ENCODE results near the gene SEMA5A.

Gene SEMA5A

DNA sequence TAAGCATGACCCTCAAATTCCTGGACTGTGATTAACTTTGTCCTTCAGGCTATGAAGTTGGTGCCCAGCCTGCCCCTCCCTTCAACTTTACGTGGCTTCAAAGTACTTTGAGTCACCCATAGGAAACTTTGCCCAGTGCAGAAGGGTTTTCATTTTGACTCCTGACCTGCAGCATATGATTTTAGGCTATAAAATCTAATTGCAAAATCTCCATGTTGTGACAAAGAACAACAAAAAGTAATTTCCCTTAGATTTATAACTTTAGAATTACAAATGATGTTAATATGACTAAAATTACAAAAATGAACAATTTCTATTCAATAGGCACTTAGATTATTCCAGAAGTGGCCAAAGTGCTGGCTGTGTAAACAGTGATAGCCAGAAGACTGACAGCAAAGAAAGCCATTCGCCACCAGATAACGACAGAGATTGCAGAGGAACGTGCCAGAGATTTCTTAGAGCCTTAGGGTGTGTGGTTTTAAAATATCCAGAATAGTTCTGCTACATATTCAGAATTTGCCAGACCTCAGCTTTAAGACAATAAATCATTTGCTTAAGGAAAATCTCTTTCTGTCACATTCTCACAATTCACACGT, 197.4 kb downstream of the SEMA5A start:
- no peak for DNase-seq

DNA sequence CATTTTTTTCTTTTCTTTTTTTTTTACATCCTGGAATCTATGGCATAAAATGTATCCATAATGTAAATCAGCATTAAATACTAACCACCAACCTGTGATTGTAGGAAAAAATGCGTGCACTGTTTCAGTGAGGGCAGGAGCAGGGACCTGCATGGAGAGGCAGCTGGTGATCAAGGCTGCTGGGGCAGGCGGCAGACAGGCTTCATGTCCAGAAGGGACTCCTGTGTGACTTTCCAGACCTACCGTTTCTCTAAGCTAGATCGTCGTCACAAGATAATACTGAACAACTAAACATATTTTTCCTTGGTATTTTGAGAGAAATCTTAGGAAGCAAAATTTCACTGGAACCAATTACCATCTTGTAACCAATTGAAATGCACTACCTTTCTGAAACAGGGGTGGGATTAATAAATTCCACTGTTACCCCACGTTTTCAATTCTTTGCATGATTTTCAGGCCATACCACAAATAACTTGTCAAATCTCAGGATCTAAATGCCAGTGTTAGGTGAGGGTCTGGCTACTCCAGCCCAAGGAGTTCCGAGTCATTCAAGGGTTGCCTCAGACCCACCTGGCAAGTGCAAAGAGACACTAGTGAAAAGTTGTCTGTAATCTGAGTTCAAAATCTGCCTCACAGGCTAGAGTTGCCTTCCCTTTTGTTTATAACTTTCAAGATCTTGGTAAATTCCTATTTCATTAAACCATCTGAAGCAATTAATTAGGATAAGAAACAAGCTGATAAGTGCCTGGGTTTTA, 198.2 kb downstream of the SEMA5A start:
- no peak for DNase-seq

DNA sequence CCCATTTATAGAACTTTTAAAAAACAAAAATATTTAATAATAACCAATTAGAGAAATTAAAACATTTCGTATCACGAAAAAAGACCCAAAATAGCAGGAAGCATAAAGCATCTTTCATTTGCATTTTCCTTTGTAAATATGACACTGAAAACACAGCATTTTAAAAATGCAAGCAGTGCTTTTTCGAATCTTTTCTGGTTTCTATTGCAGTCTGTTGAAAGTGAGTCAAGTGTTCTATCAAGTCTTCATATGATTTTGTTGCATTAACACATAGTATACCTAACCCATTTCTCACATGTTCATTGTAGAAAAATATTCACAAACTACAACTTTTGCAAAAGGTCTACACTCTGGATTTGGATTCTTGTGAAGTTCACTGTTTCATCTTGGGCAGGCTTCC, 198.8 kb downstream of the SEMA5A start:
- no peak for DNase-seq

DNA sequence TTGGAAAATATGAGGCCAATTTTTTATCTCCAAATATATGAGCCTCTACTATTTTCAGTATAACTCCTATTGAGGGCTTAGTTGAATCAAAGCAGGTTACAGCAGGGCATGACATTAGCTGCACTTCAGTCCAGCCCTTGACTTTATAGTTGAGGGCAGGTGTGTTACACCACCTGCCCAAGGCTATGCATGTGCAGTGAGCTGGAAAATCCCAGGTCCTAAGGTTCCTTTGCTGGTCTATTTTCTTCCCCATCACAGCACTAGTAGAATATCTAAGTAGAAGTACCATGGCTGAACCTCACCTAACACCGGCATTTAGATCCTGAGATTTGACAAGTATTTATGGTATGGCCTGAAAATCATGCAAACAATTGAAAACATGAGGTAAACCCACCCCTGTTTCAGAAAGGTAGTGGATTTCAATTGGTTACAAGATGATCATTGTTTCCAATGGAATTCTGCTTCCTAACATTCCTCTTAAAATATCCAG, 201.1 kb downstream of the SEMA5A start:
- peak; percentile 63 for DNase-seq

DNA sequence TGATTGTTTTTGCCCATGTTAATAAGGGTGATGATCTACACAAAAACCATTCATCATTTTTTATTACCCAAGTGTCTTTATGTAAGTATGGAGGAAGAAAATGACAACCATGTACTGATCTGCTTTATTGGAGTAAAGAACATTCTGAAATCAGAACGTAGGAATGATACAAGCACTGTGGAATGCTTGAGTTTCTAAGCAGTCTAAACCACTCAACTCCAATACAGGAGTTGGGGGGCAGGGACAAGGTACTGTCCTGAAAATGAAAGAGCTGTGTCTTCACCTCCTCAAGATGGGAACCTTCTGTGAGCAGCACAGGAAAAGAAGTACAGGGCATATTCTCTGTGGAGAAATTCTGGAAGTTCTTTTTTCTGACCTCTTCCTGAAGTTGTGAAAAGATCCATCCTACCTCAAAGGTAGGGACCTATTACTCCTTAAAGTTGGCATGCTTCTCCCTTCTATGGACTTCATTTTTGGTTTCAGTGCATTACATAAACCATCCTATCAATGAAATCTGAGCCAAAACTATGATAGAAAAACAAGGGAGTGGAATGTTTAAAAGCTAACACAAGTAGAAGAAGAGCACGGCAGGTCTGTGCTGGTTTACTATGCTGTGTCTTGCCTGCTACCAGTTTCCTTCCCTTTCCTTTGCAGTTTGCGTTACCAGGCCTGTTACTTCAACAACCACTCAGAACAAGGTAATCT, 202.6 kb downstream of the SEMA5A start:
- DNase-seq = no peak

DNA sequence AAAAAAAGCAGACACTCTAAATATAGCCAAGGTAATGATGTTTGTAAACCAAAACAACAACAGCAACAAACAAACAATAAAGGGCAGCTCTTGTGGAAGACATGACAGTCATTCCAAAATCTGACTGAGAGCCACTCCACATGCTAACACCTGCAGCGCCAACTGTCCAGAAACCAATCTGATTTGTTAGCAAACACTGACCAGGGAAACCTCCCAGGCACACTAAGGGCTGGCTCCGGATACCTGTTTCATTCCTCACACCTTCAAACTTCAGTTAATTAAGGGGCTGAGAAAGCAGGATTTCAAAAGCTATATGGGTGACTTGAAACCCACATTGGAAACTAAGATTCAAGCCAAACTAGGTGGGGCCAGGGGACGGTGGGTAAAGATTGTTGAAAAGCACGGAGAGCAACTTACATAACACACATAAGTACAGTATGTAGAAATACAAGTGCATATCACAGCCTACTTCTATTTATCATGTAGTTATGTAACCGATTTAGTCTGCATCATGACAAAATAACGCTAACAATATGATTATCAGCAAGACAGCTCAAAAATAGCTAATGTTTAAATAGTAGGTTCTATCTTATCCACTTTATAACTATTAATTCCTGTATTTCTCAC, 203.6 kb downstream of the SEMA5A start:
- no peak for DNase-seq

DNA sequence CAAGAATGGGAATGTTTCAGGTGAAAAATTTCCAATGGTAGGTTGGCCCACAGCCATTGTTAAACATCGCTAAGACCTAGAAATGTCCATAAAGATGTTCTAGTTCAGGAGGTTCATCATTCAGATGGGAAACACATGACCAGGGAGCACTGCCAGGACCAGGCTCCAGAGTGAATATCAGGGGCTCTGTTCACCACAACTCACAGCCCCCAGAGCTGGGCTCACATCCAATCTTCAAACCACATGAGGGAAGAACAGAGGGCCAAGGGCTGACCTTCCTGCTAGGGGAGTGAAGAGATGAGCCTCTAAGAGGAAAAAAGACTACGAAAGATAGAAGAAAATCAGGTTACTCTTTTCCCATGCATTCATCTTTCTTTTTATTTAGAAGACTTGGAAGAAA, 205.8 kb downstream of the SEMA5A start:
- DNase-seq = no peak

DNA sequence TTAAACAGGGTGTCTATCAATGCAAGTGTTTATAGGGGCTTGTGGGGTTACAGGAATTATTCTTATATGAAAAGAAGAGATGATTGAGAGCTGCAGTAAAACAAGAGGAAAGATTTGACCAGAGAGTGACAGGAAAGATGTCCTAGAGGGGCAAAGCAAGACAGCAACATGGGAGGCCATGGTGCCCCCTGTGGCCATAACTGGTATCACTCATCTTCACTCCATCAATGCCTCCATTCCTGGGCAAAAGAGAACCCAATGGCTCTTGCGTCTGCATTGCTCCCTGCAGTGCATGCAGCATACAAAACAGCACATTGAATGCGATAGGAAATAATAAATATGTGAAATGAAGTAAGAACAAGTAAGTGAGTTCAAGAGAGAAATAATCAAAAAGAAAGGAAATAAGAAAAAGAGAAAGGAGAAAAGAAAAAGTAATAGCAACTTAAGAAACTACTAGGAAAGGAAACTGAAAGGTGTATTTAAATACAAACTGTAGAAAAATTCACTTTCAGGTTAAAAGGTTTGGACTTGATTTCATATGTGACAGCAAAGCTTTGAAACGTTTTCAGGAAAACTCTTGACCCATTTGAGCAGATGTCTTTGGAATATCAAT, 206.6 kb downstream of the SEMA5A start:
- DNase-seq = no peak

DNA sequence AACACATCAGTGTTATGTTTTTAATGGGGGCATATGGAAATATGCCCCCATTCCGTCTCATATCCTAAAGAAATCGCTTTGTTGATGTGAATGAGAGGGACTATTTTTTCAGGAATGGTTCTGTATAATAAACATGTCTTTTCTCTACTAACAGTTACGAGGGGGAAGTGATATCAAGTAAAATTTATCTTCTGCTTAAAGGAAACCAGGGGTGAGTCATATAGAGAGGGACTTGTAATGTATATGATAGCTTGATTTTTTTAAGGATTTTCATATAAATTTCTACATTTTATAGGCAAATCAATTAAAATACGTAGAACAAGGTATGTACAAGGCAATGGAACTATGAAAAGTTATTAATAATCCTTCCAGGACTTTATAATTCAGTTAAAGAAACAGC, 207.1 kb downstream of the SEMA5A start:
- DNase-seq = no peak

DNA sequence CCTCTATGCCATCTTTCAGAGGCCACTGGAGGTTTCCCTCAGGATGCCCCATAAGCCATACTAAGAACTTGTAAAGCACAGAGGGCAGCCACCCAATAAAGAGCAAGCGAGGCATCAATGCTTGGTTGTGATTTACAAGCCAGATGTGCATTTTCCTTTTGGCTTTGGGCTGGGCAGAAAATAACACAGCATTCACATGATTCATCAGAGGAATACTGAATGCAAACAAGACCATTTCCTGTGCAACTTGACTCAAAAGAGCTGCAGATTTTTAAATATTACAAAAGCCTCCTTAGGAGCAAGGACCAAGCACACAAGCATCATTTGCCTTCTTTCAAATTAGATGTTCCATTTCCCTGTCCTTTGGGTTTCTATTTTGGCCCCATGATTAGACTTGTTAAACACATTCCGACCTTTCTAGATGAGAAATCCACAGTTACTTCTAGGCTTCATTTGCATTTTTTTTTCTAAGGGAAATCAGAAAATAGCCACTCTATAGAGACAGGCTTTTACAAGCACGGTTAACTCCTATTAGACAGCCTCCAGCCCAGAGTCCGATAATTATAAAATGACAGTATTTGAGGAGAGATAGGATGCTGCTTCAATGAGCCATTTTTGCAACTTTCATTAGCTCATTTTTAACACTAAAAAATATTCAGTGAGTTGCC, 207.8 kb downstream of the SEMA5A start:
- DNase-seq = no peak

DNA sequence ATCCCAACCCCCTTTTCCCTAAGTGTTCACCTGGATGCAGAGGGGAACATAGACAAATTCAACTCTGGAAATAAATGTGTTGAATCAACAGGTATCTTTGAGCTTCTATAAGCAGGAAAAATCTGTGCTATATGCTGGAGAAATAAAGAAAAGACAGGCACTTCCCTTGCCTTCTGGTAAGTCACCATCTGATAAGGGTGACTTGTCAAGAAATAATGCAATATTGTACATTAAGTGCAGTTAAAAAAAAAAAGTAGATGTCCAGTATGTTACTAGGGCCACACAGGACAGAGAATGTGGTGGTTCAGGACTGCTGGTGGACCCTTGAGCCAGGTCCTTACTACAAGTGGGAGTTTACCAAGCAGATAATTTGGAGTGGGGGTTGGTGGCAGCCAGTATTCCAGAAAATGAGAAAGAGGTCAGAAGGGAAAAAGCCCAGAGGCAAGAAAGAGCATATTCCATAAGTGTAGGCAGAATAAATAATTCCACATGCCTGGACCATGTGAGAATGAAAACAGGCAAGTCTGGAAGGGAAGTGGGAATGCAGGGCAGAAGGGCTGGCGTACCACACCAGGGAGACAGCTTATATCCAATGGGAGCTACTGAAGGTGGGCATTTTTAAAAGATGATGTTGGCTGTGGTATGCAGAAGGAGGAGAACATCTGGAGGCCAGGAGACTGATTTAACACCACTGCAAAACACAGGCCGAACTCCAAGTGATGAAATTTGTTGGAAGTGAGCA, 209.9 kb downstream of the SEMA5A start:
- no peak for DNase-seq

DNA sequence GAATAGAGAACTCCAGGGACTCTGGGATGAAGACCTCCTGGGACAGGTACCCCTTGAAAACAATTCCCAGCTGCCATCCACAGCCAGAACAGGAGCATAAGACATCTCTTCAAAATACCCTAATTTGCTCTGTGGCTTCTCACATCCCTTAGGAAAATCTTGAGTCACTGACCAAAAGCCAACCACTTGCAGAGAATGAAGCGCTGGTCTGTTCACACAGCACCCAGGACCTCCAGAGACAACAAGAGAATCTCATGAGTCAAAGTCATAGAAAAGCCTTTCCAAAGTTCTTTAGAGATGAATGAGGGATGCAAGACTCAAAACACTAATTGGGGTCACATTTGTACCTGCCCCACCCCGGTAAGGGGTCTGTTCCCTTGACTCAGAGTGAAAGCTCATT, 210.6 kb downstream of the SEMA5A start:
- no peak for DNase-seq

DNA sequence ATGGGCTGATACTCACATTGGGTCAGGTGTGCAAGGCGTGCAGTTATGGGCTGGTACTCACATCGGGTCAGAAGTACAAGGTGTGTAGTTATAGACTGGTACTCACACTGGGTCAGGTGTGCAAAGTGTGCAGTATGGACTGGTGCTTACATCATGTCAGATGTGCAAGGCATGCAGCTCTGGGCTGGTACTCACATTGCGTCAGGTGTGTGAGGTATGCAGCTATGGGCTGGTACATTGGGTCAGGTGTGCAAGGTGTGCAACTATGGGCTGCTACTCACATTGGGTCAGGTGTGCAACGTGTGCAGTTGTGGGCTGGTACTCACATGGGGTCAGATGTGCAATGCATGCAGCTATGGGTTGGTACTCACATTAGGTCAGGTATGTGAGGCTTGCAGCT, 213.8 kb downstream of the SEMA5A start:
- DNase-seq = no peak

DNA sequence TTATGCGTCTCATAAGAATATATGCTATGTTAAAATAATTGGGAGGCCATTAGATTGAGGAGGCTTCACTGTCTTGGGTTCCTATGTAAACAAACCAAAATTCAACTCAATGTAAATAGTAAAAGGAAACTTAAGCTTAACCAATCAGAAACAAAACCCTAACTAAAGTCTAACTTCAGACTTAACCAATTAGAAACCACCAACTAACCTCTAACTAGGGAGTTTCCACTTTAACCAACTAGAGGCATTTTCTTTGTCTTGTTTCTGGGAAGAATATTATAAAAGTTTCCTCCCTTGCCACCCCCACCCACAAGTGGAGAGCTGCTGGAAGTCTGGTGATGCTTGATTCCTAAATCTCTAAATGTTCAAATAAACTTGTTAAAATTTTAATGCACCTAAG, 214.5 kb downstream of the SEMA5A start:
- no peak for DNase-seq

DNA sequence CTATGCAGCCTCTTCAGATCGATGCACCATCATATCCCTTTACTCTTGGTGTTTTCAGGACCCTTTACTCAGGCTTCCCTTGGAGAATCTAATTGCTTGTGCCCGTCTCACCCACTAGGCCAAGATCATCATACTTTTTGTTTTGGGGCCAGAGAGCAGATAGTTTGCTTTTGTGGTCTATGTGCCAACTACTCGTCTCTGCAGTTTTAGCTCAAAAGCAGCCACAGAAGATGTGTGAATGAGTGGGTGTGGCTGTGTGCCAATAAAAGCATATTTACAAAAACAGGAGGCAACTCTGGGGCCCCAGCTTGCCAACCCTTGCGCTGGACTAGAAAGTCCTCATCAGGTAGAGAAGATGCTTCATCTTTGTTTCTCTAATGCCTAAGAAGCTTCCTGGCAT, 216.8 kb downstream of the SEMA5A start:
- no peak for DNase-seq

DNA sequence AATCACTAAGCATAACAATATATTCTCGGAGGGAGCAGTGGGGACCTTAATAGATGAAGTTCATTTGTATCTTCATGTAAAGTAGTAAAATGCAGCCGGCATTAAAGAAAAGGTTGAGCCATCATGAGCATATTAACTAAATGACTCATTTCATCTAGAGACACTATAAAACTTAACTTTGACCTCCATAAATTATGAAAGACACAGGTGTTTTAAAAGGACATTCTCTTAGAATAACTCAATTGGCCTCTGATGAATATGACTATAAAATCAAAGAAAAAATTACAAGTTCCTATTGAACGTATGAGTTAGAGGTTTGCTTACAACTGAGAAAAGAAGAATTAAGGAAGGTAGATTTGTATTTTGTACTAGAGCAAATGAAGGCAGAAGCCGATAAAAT, 220.3 kb downstream of the SEMA5A start:
- DNase-seq = no peak

DNA sequence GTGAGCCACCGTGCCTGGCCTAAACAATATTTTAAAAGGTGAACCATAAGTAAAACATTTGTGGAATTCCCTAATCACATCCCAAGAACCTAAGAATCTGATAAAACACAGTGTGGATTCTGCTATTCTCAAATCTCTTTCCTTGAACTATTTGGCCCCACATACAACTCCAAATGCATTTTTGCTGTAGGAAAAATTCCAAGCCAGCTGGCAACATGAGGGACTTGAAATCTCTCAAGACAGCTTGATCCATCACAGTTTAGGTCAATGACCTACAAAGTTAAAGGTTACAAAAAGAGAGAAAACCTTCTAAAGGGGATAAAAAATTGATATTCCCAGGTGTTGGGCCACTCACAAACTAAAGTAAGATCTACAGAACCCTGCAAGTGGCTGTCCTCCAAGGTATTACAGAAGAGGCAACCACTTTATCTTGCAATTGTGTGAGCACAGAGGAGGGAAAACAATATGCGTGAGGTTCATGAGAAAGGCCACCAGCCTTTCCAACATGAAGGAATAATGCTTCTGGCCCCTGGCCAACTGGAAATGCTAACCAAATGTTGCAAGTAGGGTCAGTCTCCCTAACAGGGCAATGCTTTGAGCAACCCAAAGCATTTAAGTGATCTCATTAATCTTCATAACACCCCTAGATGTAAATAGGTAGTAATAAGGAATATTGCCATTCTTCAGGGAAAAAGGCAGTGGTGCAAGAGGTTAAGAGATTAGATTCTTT, 221.4 kb downstream of the SEMA5A start:
- no peak for DNase-seq

DNA sequence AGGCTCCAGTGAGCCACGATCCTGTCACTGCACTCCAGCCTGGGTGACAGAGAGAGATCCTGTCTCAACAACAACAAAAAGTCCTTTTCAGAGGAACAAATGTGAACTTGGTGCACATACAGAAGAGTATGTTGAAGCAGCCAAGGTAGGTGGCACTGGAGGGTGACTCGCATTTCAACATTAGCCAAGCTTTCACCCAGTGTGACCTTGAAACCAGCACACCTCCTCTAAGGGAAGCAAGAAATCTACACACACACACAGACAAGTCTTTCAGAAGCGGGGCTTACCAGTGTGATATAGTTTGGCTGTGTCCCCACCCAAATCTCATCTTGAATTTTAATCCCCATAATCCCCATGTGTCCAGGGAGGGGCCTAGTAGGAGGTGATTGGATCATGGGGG, 225.2 kb downstream of the SEMA5A start:
- no peak for DNase-seq

DNA sequence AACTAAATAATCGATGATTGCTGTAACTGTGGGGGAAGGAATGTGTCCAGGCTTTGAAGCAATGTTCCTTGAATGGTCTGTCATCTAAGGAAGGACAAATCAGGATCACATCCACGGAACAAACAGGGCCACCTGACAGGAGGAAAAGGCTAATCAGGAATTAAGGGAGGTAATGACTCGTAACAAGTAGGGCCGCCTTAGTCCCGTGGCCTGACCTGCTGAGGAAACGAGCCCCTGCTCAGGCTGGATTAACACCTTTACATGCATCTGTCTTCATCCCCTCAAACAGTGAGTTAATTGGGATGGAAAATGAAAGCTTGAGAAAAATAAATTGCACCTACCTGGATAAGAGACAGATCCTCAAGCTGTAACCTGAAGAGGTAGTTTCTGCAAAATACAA, 227.8 kb downstream of the SEMA5A start:
- DNase-seq = no peak

DNA sequence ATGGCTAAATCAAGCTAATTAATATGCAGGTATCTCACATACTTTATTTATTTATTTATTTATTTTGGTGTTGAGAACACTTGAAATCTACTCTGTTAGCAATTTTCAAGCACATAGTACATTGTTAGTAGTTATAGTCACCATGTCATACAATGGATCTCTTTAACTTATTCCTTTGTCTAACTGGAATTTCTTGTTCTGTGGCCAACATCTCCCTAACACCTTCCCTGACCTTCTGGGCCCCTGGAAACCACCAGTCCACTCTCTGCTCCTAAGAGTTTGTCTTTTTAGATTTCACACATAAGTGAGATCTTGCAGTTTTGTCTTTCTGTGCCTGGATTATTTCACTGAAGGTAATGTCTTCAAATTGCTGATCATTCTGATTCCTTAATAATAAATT, 229.1 kb downstream of the SEMA5A start:
- DNase-seq = no peak

DNA sequence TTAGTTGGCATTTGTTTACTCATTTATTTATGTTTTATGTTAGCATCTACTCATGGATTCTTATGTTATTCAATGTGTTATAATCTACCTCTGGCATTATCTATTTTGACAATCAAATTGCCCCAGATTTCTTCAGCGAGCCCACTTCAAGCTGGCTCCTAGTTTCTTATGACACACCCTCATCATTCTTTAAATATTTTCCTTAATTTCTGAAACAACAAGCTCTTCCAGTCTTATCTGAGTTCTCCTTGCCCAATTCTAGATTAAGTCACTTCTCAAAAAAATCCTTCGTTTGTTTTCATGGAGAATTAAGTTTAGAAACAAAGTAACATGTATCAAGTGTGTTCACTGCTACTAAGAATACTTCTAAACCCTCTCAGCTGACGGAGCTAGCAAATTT, 229.8 kb downstream of the SEMA5A start:
- no peak for DNase-seq

All from NCI-H187 treated with DMSO at 0.1 percent for 48 hours (cell line).